ENCODE results near the gene IL27RA.

Gene IL27RA

GRCh38 chr19:14031719-14032480 is at the start of gene IL27RA:
Gene IL27RA, plus strand, starts transcription at chr19:14031762. Its CDS starts 111 bp downstream, at chr19:14031873.
- DNase-seq: peak; percentile 82

GRCh38 chr19:13981988-13982501 is 49.5 kb upstream of the IL27RA start:
- no peak for DNase-seq

- no peak for DNase-seq
Observed at GRCh38 chr19:13982773-13983172, 48.8 kb upstream of the IL27RA start.

GRCh38 chr19:13983213-13983889 is 48.2 kb upstream of the IL27RA start:
- peak; percentile 58 for DNase-seq

GRCh38 chr19:13984186-13984585 is 47.4 kb upstream of the IL27RA start:
- DNase-seq: no peak

- DNase-seq: peak; percentile 52
Observed at GRCh38 chr19:13984875-13985741, 46.5 kb upstream of the IL27RA start.

- DNase-seq: no peak
Observed at GRCh38 chr19:13985771-13986347, 45.7 kb upstream of the IL27RA start.

GRCh38 chr19:13986348-13986904 is 45.1 kb upstream of the IL27RA start:
- peak; percentile 97 for DNase-seq

- peak; percentile 40 for DNase-seq
Observed at GRCh38 chr19:13987101-13987890, 44.3 kb upstream of the IL27RA start.

- DNase-seq: no peak
Observed at GRCh38 chr19:13989487-13989886, 42.1 kb upstream of the IL27RA start.

GRCh38 chr19:13990085-13990484 is 41.5 kb upstream of the IL27RA start:
- DNase-seq: no peak

- no peak for DNase-seq
Observed at GRCh38 chr19:13992025-13992424, 39.5 kb upstream of the IL27RA start.

GRCh38 chr19:13993590-13994300 is 37.8 kb upstream of the IL27RA start:
- no peak for DNase-seq

GRCh38 chr19:13995017-13995728 is 36.4 kb upstream of the IL27RA start:
- no peak for DNase-seq

- no peak for DNase-seq
Observed at GRCh38 chr19:13995878-13996765, 35.4 kb upstream of the IL27RA start.

- DNase-seq: no peak
Observed at GRCh38 chr19:13996928-13997630, 34.5 kb upstream of the IL27RA start.

- no peak for DNase-seq
Observed at GRCh38 chr19:13997631-13997962, 34.0 kb upstream of the IL27RA start.

- DNase-seq: no peak
Observed at GRCh38 chr19:13998426-13998825, 33.1 kb upstream of the IL27RA start.

GRCh38 chr19:13999085-13999484 is 32.5 kb upstream of the IL27RA start:
- DNase-seq: no peak

Measured in activated T-cell treated with anti-CD3 and anti-CD28 coated beads, Interleukin-2, amount 50 U/mL, for 1 hour (primary cell).